Left lung (tissue), 10 donors: ENCODE results near the gene STK24. TPM values are rescaled to one million over a fixed set of nuclear protein-coding genes. Genes with fewer than 3 reads are reported as not detected.
"Not testable (repeated sequence)": the region's sequence is repeated elsewhere in the genome, so short reads cannot be mapped to it uniquely, and the experiment has no call there.

Experiments
- ATAC-seq: fragments of 200-7000 bp; cut with Tn5 transposase; one replicate; pipeline ENCODE4 v1.9.1; 2020; ENCODE audit warnings: moderate library complexity
- DNase-seq, 4 donors: peaks; one replicate each; pipeline ENCODE4 v3.0.0-alpha.2; 2013 to 2020
- H3K27ac ChIP-seq, 2 donors: fragments of 200-600 bp; sonication (generic) in 1 of 2; one replicate each; pipeline versions ENCODE4 v1.5.0 to v1.8.0; 2020 to 2021
- H3K27me3 ChIP-seq, 2 donors: fragments of 200-600 bp; sonication (generic) in 1 of 2; one replicate each; pipeline versions ENCODE4 v1.5.0 to v1.8.0; 2020 to 2021
- H3K36me3 ChIP-seq, 2 donors: fragments of 200-600 bp; sonication (generic) in 1 of 2; one replicate each; pipeline versions ENCODE4 v1.5.0 to v1.8.0; 2020 to 2021
- H3K4me1 ChIP-seq, 2 donors: fragments of 200-600 bp; one replicate each; pipeline ENCODE4 v1.8.0; 2021
- H3K4me3 ChIP-seq, 2 donors: fragments of 200-600 bp; sonication (generic) in 1 of 2; one replicate each; pipeline versions ENCODE4 v1.5.0 to v1.8.0; 2020 to 2021; ENCODE audit warnings: mild to moderate bottlenecking in 1 of 2
- H3K9me3 ChIP-seq, 2 donors: fragments of 200-600 bp; sonication (generic) in 1 of 2; one replicate each; pipeline versions ENCODE4 v1.5.0 to v1.8.0; 2020 to 2021
- CTCF ChIP-seq, 2 donors: fragments of 200-600 bp; sonication (generic) in 1 of 2; IDR thresholded peaks; one replicate each; pipeline versions ENCODE4 v1.5.0 to v1.8.0; 2021; ENCODE audit warnings: antibody characterized with exemption in 2 of 2
- intact Hi-C, 2 donors: fragments of 100-400 bp; cut with DNase I; formaldehyde crosslinking; loops; one replicate each; pipeline versions ENCODE4 v1.11.2 to v1.14.2; 2022
- polyA plus RNA-seq, 6 donors: library from polyadenylated mRNA; unstranded; fragments of 120-200 nt; gene quantifications; one replicate each; pipeline ENCODE4 v1.2.1, GENCODE V29; 2013; ENCODE audit not compliant: insufficient read length in 6 of 6
- total RNA-seq, 2 donors: library from RNA; stranded (reverse); fragmentation: NEBNext Ultra II Directional; extraction: Animal tissue kit (Norgen Biotek cat#: 25700); gene quantifications; one replicate each; pipeline ENCODE4 v1.2.1, GENCODE V29; 2021
- donor health status: DM: no; HTN: yes; CAD: no.
- donor health status: DM: no; HTN: no; CAD: no.

Gene STK24
- total and polyA plus RNA-seq, 8 donors = 65.6 to 84.0 (median 75.0) TPM

DNA sequence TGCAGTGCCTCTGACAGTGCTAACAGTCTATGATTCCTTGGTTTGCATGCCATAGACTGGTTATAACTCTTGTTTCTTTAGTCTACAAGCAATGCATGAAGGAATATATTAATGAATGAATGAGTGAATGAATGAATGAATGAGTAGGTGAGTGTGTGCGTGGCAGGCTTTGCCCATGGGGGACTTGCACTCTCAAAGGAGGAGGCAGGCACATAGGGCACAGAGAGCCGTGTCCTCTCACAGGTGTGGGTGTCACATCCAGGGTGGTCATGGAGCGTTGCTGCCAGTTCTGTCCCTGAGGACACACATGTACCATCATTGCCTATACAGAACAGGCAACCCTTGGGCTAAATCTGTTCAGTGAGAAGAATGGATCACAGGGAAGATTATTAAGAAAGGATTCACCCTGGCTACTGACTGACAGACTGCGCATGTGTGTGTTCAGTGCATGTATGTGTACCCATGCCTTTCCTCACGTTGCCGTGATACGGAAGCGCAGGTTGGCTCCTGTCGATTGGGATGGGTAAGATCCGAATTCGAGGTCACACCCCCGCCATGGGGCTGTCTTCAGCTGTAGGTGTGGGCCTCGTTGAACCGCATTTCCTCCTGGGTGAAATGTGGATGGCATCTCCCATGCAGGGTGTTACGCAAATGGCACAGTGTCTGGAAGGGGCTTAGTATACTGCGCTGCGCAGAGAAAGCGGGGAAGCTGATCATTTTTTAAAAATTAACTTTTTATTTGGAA is 161.4 kb downstream of the STK24 start:
- Histone ChIP-seq H3K36me3 (peaks cover 0 to 10% of the 10 kb centered on the region in 2 donors), H3K4me3 (no peak overlapping the region), H3K4me1 (peaks cover 0 to 13% of the 10 kb centered on the region in 2 donors), H3K9me3 (peaks cover 0 to 9% of the 10 kb centered on the region in 2 donors), H3K27me3 (no peaks in the 10 kb centered on the region), H3K27ac (peak overlapping the region; percentile 49 to 60)
- TF ChIP-seq CTCF (IDR thresholded peaks at IDR 0.05) = no peak
- ATAC-seq (peak; percentile 6), DNase-seq (peak in 1 of 4 donors; percentile 32)
- intact Hi-C loops = no loop called here

DNA sequence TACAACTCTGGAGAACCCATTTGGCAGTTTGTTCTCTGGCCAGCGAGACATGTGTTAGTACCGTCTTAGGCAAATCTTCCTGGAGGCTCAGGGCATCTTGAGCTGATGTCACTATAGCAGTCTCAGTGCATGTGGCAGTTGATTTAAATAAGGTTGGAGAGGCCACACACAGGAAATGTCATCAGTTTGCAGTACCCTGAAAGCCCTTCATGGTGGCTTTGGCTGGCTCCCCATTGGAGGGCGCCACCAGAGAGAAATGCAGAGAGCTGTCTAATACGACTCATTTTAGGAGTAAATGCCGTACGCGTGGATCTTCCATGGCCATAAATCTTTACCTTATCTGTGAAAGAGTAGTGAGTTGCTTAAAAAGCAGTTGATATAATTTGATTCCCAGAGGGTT is 163.1 kb downstream of the STK24 start:
- Histone ChIP-seq H3K4me1 (peaks cover 0 to 13% of the 10 kb centered on the region in 2 donors), H3K4me3 (no peak overlapping the region), H3K27me3 (no peaks in the 10 kb centered on the region), H3K27ac (no peak overlapping the region), H3K36me3 (peaks cover 0 to 10% of the 10 kb centered on the region in 2 donors), H3K9me3 (peaks cover 0 to 9% of the 10 kb centered on the region in 2 donors)
- no peak for ATAC-seq
- DNase-seq = no peak
- TF ChIP-seq CTCF (IDR thresholded peaks at IDR 0.05) = no peak
- intact Hi-C loops = no loop called here

GRCh38 chr13:98413278-98413677 is 163.6 kb downstream of the STK24 start:
- H3K4me3 ChIP-seq, intact Hi-C loops, ATAC-seq: not testable (repeated sequence)

GRCh38 chr13:98411617-98412265 is 165.2 kb downstream of the STK24 start:
- ATAC-seq (peak; percentile 15), DNase-seq (peak in 1 of 4 donors; percentile 78)
- no peak overlapping the region for H3K4me3 ChIP-seq

More at GRCh38 chr13:98413278-98413677, 163.6 kb downstream of the STK24 start:
- H3K4me1 ChIP-seq = peaks cover 0 to 13% of the 10 kb centered on the region in 2 donors
- not testable (repeated sequence) for H3K27ac ChIP-seq, H3K9me3 ChIP-seq, DNase-seq, H3K27me3 ChIP-seq, H3K36me3 ChIP-seq

DNA sequence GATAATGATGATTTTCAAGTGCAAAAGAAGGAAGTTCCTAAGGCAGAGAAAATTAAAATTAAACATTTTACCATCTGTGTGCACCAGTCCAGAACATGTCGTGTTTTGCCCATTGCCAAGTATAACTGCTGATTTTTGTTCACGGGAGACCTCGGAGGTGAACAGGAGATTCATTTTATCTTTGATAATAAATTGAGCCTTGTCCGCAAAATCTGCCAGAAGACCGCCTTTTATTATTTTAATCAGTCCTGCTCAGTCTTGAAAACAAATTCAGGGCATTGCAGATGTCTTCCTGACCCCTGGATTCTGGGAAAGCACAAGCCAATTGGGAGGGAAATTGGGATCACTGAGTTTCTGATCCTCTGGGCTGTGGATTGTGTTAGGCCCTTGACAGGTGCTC is 165.9 kb downstream of the STK24 start:
- H3K27me3 ChIP-seq = no peaks in the 10 kb centered on the region
- no peaks in the 10 kb centered on the region for H3K9me3 ChIP-seq
- intact Hi-C loops = no loop called here
- H3K4me1 ChIP-seq = peaks cover 0 to 13% of the 10 kb centered on the region in 2 donors
- H3K27ac ChIP-seq = no peak overlapping the region
- DNase-seq (no peak), ATAC-seq (no peak)
- no peak overlapping the region for H3K4me3 ChIP-seq
- no peak for TF ChIP-seq CTCF (IDR thresholded peaks at IDR 0.05)
- peaks cover 0 to 10% of the 10 kb centered on the region in 2 donors for H3K36me3 ChIP-seq

More at GRCh38 chr13:98411617-98412265, 165.2 kb downstream of the STK24 start:
- TF ChIP-seq CTCF (IDR thresholded peaks at IDR 0.05) = no peak
- Histone ChIP-seq H3K9me3 (peaks cover 0 to under 1% of the 10 kb centered on the region in 2 donors), H3K27ac (peak overlapping the region; percentile 35 to 55), H3K27me3 (no peaks in the 10 kb centered on the region), H3K4me1 (peaks cover 0 to 13% of the 10 kb centered on the region in 2 donors), H3K36me3 (peaks cover 0 to 10% of the 10 kb centered on the region in 2 donors)
- intact Hi-C loops = no loop called here
